ENCODE results near the gene ACSM3.
"Not testable (repeated sequence)": the region's sequence is repeated elsewhere in the genome, so short reads cannot be mapped to it uniquely, and the experiment has no call there.

DNA sequence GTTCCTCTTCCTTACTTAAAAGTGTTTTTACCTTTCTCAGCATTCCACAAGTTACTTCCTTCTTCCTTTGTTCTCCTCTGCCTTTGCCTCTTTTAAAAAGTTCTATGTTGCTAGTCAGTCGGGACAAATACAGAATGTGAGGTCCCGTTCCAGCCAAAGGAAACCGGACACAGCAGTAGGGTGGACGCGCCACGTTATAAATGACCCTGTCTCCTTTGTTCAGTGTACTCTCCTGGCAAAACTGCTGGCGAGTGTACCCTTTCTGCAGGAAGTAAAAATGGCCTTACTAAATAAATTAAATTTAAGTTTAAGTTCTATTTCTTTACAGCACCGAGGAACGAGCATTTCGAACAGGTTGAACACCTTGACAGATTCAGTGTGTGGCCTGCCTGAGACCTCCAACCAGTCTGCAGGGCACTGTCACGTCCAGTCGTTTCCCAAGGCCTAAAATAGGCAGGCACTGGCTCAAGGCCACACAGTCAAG, 41.9 kb downstream of the ACSM3 start:
- TF ChIP-seq POLR2AphosphoS5 (IDR thresholded peaks at IDR 0.05; ENCODE audit: low read depth, low read length); EZH2phosphoT487 (IDR thresholded peaks at IDR 0.05; ENCODE audit: borderline replicate concordance, low read depth); FOXM1 (IDR thresholded peaks at IDR 0.05; ENCODE audit: low read depth); FOSL2 (IDR thresholded peaks at IDR 0.05; ENCODE audit: borderline replicate concordance, low read depth); RXRA (IDR thresholded peaks at IDR 0.05; ENCODE audit: borderline replicate concordance, low read depth): not testable (repeated sequence)
- TF ChIP-seq, protein P1, sequence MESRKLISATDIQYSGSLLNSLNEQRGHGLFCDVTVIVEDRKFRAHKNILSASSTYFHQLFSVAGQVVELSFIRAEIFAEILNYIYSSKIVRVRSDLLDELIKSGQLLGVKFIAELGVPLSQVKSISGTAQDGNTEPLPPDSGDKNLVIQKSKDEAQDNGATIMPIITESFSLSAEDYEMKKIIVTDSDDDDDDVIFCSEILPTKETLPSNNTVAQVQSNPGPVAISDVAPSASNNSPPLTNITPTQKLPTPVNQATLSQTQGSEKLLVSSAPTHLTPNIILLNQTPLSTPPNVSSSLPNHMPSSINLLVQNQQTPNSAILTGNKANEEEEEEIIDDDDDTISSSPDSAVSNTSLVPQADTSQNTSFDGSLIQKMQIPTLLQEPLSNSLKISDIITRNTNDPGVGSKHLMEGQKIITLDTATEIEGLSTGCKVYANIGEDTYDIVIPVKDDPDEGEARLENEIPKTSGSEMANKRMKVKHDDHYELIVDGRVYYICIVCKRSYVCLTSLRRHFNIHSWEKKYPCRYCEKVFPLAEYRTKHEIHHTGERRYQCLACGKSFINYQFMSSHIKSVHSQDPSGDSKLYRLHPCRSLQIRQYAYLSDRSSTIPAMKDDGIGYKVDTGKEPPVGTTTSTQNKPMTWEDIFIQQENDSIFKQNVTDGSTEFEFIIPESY (IDR thresholded peaks at IDR 0.05; ENCODE audit: borderline replicate concordance, low read depth), result not testable (repeated sequence)
- TF ChIP-seq, protein P2, sequence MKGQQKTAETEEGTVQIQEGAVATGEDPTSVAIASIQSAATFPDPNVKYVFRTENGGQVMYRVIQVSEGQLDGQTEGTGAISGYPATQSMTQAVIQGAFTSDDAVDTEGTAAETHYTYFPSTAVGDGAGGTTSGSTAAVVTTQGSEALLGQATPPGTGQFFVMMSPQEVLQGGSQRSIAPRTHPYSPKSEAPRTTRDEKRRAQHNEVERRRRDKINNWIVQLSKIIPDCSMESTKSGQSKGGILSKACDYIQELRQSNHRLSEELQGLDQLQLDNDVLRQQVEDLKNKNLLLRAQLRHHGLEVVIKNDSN (IDR thresholded peaks at IDR 0.05; ENCODE audit: borderline replicate concordance, low read depth), result not testable (repeated sequence)
- TF ChIP-seq, protein P3, sequence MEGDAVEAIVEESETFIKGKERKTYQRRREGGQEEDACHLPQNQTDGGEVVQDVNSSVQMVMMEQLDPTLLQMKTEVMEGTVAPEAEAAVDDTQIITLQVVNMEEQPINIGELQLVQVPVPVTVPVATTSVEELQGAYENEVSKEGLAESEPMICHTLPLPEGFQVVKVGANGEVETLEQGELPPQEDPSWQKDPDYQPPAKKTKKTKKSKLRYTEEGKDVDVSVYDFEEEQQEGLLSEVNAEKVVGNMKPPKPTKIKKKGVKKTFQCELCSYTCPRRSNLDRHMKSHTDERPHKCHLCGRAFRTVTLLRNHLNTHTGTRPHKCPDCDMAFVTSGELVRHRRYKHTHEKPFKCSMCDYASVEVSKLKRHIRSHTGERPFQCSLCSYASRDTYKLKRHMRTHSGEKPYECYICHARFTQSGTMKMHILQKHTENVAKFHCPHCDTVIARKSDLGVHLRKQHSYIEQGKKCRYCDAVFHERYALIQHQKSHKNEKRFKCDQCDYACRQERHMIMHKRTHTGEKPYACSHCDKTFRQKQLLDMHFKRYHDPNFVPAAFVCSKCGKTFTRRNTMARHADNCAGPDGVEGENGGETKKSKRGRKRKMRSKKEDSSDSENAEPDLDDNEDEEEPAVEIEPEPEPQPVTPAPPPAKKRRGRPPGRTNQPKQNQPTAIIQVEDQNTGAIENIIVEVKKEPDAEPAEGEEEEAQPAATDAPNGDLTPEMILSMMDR (IDR thresholded peaks at IDR 0.05), result not testable (repeated sequence)
